Left forelimb (tissue), 1 donor: ENCODE measurements around the gene CBFA2T3.

Source experiments
- DNase-seq: peaks from one replicate; pipeline ENCODE4 v3.0.0-alpha.2; 2018; ENCODE audit warnings: low spot score

Gene CBFA2T3

GRCh38 chr16:88961011-88961410 lies 16.0 kb downstream of the CBFA2T3 start:
- no peak for DNase-seq

DNA sequence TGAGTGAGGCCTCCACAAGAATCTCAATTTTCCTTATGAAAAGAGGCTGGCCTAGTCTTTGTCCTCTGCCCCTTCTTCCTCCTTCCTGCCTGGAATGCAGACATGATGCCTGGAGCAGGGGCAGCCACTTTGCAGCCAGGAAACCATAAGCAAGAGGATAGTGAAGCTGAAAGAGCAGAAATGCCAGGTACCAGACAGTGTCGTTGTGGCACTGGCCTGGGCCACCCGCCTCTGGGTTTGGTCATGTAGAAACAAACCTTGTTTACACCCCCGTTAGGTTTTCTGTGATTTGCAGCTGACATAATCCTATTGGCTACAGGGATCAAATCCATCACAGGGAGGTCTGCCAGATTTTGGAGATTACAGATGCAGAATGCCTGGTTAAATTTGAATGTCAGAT lies 16.5 kb downstream of the CBFA2T3 start:
- DNase-seq: no peak

DNA sequence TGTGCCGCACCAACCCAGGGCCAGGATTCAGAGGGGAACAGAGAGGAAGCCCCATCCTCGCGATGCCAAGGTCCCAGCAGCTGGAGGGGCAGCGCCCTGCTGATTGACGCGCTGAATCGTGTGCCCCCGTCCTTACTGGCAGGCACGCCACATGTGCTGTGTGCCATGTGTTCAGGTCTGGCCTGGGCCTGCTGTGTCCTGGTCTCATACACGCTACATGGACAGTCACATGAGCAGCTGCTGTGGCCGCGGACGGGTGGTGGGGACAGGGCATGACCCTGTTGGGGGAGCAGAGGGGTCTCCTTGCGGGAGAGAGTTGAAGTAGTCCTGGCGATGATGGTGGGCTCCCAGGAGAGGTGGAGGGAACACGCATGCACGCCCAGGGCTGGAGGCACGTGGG lies 18.0 kb downstream of the CBFA2T3 start:
- no peak for DNase-seq

GRCh38 chr16:88957887-88958577 lies 19.0 kb downstream of the CBFA2T3 start:
- no peak for DNase-seq

DNA sequence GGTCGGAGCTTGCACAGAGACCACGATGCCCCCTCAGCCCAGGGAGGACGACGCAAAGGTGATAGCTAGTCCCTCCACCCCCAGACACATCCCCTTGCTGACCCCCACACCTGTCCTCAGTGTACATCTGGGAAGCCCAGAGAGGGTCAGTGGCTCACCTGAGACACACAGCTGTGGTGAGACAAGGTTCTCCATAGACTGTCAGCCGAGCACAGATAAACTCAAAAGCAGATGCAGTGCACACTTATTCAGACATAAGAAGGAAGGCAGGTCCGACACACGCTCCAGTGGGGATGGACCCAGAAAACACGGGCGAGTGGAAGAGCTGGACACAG lies 19.6 kb downstream of the CBFA2T3 start:
- no peak for DNase-seq

- no peak for DNase-seq
These were observed 20.2 kb downstream of the CBFA2T3 start for GRCh38 chr16:88956546-88957432.

- no peak for DNase-seq
These were observed 21.1 kb downstream of the CBFA2T3 start for GRCh38 chr16:88955906-88956305.

GRCh38 chr16:88953003-88953690 lies 23.9 kb downstream of the CBFA2T3 start:
- DNase-seq: no peak

GRCh38 chr16:88951989-88952388 lies 25.0 kb downstream of the CBFA2T3 start:
- no peak for DNase-seq

GRCh38 chr16:88951501-88951900 lies 25.5 kb downstream of the CBFA2T3 start:
- DNase-seq: no peak

DNA sequence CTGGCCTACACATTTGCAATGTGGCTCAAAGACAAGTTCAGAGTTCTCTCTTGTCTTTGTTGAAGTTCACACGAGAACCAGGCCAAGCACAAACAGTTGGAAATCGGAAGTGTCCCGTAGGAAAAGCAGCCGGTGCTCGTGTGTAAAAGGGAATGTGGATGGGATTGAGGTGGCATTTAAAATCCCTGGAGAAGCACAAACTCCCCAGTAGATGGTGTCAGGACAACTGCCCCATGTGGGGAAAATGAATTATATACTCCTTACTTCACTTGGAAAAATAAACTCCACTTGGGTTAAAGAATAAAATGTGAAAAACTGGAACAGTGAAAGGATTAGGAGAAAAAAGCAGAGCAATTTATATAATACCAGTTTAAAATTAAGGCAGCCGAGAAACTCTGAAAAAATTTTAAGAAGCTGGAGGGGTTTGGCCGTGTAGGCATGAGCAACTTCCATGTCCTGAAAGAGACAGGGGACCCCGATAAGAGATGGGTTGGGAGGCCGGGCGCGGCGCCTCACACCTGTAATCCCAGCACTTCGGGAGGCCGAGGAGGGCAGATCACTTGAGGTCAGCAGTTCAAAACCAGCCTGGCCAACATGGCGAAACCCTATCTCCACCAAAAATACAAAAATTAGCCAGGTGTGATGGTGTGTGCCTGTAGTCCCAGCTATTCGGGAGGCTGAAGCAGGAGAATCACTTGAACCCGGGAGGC lies 28.1 kb downstream of the CBFA2T3 start:
- no peak for DNase-seq

DNA sequence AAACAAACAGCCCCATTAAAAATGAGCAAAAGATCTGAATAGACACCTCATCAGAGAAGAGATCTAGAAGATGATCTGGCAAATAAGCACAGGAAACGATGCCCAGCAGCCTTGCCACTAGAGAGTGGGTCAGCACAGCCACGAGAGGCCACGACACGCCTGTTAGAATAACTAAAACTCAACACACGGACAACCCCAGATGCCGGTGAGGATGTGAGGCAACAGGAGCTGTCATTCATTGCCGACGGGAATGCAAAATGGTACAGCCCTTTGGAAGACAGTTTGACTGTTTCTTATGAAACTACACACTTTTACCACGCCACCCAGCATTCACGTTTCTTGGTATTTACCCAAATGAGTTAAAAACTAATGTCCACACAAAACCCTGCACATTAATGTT lies 31.5 kb downstream of the CBFA2T3 start:
- no peak for DNase-seq

- no peak for DNase-seq
These were observed 33.3 kb downstream of the CBFA2T3 start for GRCh38 chr16:88943741-88944140.

DNA sequence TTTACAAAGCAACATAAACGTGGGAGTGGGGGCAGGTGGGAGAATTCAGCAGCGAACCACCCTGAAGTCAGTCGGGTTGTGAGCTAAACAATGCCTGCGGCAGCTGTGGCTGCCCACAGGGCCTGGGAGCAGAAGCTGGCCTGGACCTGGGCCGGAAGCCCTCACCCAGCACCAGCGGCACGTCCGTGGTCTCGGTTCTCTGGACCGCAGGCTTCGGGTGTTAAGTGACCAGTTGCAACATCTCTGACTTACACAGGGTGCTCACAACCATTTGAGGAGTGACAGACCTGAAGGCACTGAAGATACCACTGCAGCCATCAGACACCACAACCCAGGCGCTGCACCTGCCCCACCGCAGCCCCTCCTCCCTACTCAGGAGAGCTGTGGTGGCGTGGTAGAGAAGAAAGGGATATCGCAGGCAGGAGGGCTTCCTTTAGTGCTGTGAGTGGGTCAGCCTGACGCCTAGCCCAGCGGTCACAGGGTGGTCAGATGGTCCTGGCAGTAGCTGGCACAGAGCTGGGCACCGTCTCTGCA lies 33.8 kb downstream of the CBFA2T3 start:
- no peak for DNase-seq

- no peak for DNase-seq
These were observed 34.8 kb downstream of the CBFA2T3 start for GRCh38 chr16:88941913-88942909.

DNA sequence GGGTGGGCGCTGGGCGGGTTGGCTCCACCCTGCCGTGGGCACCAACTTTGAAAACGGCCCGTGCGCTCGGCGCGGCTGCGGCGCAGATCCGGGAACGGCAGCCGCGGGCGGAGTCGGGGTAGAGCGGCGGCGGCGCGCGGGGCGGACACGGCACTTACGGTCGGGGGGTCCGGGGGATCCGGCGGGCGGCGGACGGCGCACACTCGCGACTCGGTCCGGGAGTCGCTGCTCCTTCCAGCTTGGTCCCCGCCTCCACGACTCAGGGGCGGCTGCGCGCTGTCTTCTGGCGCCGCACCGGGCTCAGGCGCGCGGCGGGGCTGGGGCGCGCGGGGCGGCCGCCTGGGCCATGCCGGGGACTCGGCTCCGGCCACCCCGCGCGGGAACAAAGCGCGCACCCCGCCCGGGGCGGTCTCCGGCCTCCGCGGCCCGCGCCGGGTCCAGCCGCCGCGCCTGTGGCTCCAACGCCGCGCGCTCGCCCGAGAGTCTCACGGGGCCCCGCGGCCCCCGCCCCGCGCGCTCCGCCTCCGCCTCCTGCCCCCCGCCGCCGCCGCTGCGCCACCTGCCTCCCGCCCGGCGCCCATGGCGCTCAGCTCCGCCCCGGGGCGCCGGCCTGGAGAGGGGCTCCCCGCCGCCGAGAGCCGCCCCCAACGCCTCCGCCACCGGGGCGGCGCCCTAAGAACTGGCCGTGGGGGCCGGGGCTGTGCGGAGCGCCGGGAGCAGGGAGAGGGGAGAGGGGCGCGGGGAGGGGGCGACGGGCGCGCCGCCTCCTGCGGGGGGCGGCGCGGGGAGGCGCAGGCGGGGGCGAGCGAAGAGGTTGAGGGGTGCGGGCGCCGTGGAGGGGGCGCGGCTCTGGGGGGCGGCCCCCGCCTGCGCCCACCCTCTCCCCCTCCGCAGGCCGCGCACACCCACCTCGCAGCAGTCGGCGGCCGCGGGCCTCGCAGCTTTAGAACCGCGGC lies 35.9 kb downstream of the CBFA2T3 start:
- DNase-seq: no peak

- DNase-seq: no peak
These were observed 36.8 kb downstream of the CBFA2T3 start for GRCh38 chr16:88939972-88940861.

GRCh38 chr16:88939245-88939971 lies 37.6 kb downstream of the CBFA2T3 start:
- DNase-seq: no peak
